GM19351 (cell line): ENCODE results near the gene ZNF425.
A peak's percentile ranks its signal among the peaks of the same experiment; 100 is the strongest.
"Not testable (repeated sequence)": the region's sequence is repeated elsewhere in the genome, so short reads cannot be mapped to it uniquely, and the experiment has no call there.

Source experiments
- ATAC-seq: cut with Tn5 transposase; IDR thresholded peaks from one replicate; pipeline ENCODE4 v1.9.1; 2021; ENCODE audit warnings: mild to moderate bottlenecking, moderate library complexity; ENCODE audit not compliant: unreplicated experiment

The ZNF425 gene

GRCh38 chr7:149133028-149133710 is 7.0 kb upstream of the ZNF425 start:
- no peak for ATAC-seq

- ATAC-seq, result no peak
These were observed 4.6 kb upstream of the ZNF425 start for GRCh38 chr7:149130572-149131198.

- peak; percentile 41 for ATAC-seq
These were observed 640 bp upstream of the ZNF425 start for GRCh38 chr7:149126662-149127266.

- no peak for ATAC-seq
These were observed 798 bp downstream of the ZNF425 start for GRCh38 chr7:149125189-149125862.

- no peak for ATAC-seq
These were observed 16.2 kb downstream of the ZNF425 start for GRCh38 chr7:149109969-149110368.

GRCh38 chr7:149104749-149105148 is 21.4 kb downstream of the ZNF425 start:
- no peak for ATAC-seq

GRCh38 chr7:149104214-149104613 is 21.9 kb downstream of the ZNF425 start:
- ATAC-seq, result no peak

GRCh38 chr7:149103424-149103823 is 22.7 kb downstream of the ZNF425 start:
- no peak for ATAC-seq

- no peak for ATAC-seq
These were observed 23.5 kb downstream of the ZNF425 start for GRCh38 chr7:149102666-149103065.

GRCh38 chr7:149100821-149101220 is 25.3 kb downstream of the ZNF425 start:
- no peak for ATAC-seq

GRCh38 chr7:149099058-149099457 is 27.1 kb downstream of the ZNF425 start:
- ATAC-seq, result no peak

GRCh38 chr7:149097088-149097487 is 29.0 kb downstream of the ZNF425 start:
- no peak for ATAC-seq

- ATAC-seq, result no peak
These were observed 32.9 kb downstream of the ZNF425 start for GRCh38 chr7:149093228-149093627.

GRCh38 chr7:149092244-149092643 is 33.9 kb downstream of the ZNF425 start:
- not testable (repeated sequence) for ATAC-seq

- peak; percentile 80 for ATAC-seq
These were observed 35.5 kb downstream of the ZNF425 start, which contains the start of gene ZNF786 for GRCh38 chr7:149090397-149091195. ZNF786 (minus strand) TSS chr7:149090718; CDS start chr7:149090640, 78 bp downstream.

GRCh38 chr7:149087376-149087775 is 38.7 kb downstream of the ZNF425 start:
- ATAC-seq, result no peak

GRCh38 chr7:149085866-149086265 is 40.3 kb downstream of the ZNF425 start:
- no peak for ATAC-seq

GRCh38 chr7:149084407-149084806 is 41.7 kb downstream of the ZNF425 start:
- no peak for ATAC-seq

GRCh38 chr7:149081914-149082313 is 44.2 kb downstream of the ZNF425 start:
- ATAC-seq, result no peak

- no peak for ATAC-seq
These were observed 48.5 kb downstream of the ZNF425 start for GRCh38 chr7:149077594-149077993.

- ATAC-seq, result no peak
These were observed 50.8 kb downstream of the ZNF425 start for GRCh38 chr7:149075286-149075685.
